GM12878 (cell line): ENCODE data around the gene CNTN4. TPM values are rescaled to one million over a fixed set of nuclear protein-coding genes. Genes with fewer than 3 reads are reported as not detected.

Experiments
- ATAC-seq: fragments of 200-7000 bp; cut with Tn5 transposase; 3 replicates; pipeline ENCODE4 v1.9.1; 2020; ENCODE audit warnings: mild to moderate bottlenecking, moderate library complexity
- BruUV-seq: library from RNA; stranded (reverse); fragments of 400-500 nt; replicated peaks from 2 replicates; lab custom pipeline; 2021; lab: Mats Ljungman, UMichigan
- CTCF ChIA-PET: fragments of 300-600 bp; sonication (Branson Sonifier 250); formaldehyde crosslinking; extraction: SDS; loops from one replicate; lab custom pipeline; 2021; ENCODE audit warnings: inconsistent platforms; lab: Yijun Ruan, JAX
- POLR2A ChIA-PET: fragments of 350-600 bp; formaldehyde crosslinking; extraction: SDS; loops from one replicate; lab custom pipeline; 2021; ENCODE audit warnings: inconsistent platforms; lab: Charles Lee
- RAD21 ChIA-PET: fragments of 300-600 bp; sonication (Branson Sonifier 250); formaldehyde crosslinking; loops from one replicate; lab custom pipeline; 2023; ENCODE audit warnings: antibody characterized with exemption; ENCODE audit not compliant: unreplicated experiment; lab: Charles Lee
- SMC1A ChIA-PET: fragments of 300-600 bp; sonication (Branson Sonifier 250); formaldehyde crosslinking; loops from one replicate; lab custom pipeline; 2023; ENCODE audit not compliant: unreplicated experiment, uncharacterized antibody; lab: Charles Lee
- DNase-seq: peaks from one replicate; pipeline ENCODE4 v3.0.0-alpha.2; 2011; ENCODE audit warnings: low read depth, low spot score
- FAIRE-seq: peaks from 3 replicates; lab custom pipeline; 2011; peaks lifted over from hg19 to GRCh38; lab: Jason Lieb, UNC
- H2AFZ ChIP-seq: 2 replicates; pipeline ENCODE4 v1.6.0; 2011; ENCODE audit warnings: low read depth, low read length, control low read depth; ENCODE audit not compliant: control insufficient read depth
- H3K27ac ChIP-seq: 2 replicates; pipeline ENCODE4 v1.5.1; 2011; ENCODE audit warnings: control low read depth; ENCODE audit not compliant: control insufficient read depth, insufficient read depth
- H3K27me3 ChIP-seq, 2 experiments: replicated peaks in 1 of 2; 2 replicates each; pipeline versions ENCODE4 v1.6.0 to v1.6.1; 2011; ENCODE audit warnings: low read length in 1 of 2; ENCODE audit not compliant: control insufficient read depth in 2 of 2, insufficient read depth in 2 of 2
- H3K36me3 ChIP-seq, 2 experiments: 2 replicates each; pipeline ENCODE4 v1.5.1; 2011; ENCODE audit warnings: low read length in 1 of 2; ENCODE audit not compliant: control insufficient read depth in 2 of 2, insufficient read depth in 2 of 2
- H3K4me1 ChIP-seq: 2 replicates; pipeline ENCODE4 v1.6.1; 2011; ENCODE audit warnings: mild to moderate bottlenecking, low read length, moderate library complexity, mixed read lengths; ENCODE audit not compliant: control insufficient read depth, insufficient read depth
- H3K4me2 ChIP-seq: 2 replicates; pipeline ENCODE4 v1.6.0; 2011; ENCODE audit warnings: control low read depth; ENCODE audit not compliant: control insufficient read depth, insufficient read depth
- H3K4me3 ChIP-seq: fragments of 200-600 bp; sonication (generic); 2 replicates; pipeline ENCODE4 v1.5.1; 2016
- H3K79me2 ChIP-seq: 2 replicates; pipeline ENCODE4 v1.6.0; 2011; ENCODE audit warnings: low read length; ENCODE audit not compliant: control insufficient read depth, insufficient read depth
- H3K9ac ChIP-seq: 2 replicates; pipeline ENCODE4 v1.8.0; 2011; ENCODE audit warnings: low read length, control low read depth, mixed read lengths; ENCODE audit not compliant: control insufficient read depth, insufficient read depth
- H3K9me3 ChIP-seq: replicated peaks from 3 replicates; pipeline ENCODE4 v1.5.1; 2011; ENCODE audit warnings: mild to moderate bottlenecking, low read length; ENCODE audit not compliant: control insufficient read depth, insufficient read depth
- H4K20me1 ChIP-seq: 2 replicates; pipeline ENCODE4 v1.6.0; 2011; ENCODE audit not compliant: control insufficient read depth, insufficient read depth
- EED ChIP-seq: sonication (generic); IDR thresholded peaks from 2 replicates; pipeline ENCODE4 v1.6.1; 2016; ENCODE audit warnings: antibody characterized with exemption, low read depth
- EZH2 ChIP-seq: IDR thresholded peaks from 2 replicates; pipeline ENCODE4 v1.6.1; 2012; ENCODE audit warnings: low read depth, mild to moderate bottlenecking, control low read depth, inconsistent platforms, low read length, borderline replicate concordance; ENCODE audit not compliant: control insufficient read depth
- HCFC1 ChIP-seq: fragments of 150-350 bp; IDR thresholded peaks from 2 replicates; pipeline ENCODE4 v1.6.1; 2014; ENCODE audit warnings: low read length
- HDGF ChIP-seq: fragments of 450-650 bp; IDR thresholded peaks from 2 replicates; pipeline ENCODE4 v1.6.1; 2016; ENCODE audit warnings: antibody characterized with exemption
- MTA2 ChIP-seq: fragments of 450-650 bp; IDR thresholded peaks from 2 replicates; pipeline ENCODE4 v1.6.1; 2016; ENCODE audit warnings: low read depth, mild to moderate bottlenecking, moderate library complexity
- NFYB ChIP-seq: IDR thresholded peaks from 2 replicates; pipeline ENCODE4 v1.6.1; 2011; ENCODE audit warnings: low read depth, mild to moderate bottlenecking, low read length, improper control_type of control experiment, moderate library complexity; ENCODE audit not compliant: insufficient read depth
- PML ChIP-seq: IDR thresholded peaks from 2 replicates; pipeline ENCODE4 v1.6.1; 2012; ENCODE audit warnings: low read length, inconsistent platforms
- TAF1 ChIP-seq: IDR thresholded peaks from 2 replicates; pipeline ENCODE4 v1.6.1; 2011; ENCODE audit warnings: mild to moderate bottlenecking, low read depth, low read length, borderline replicate concordance
- WGBS: methylation state at CpG from one replicate; pipeline ENCODE4 v1.1.6; 2016; ENCODE audit warnings: low lambda C conversion rate; ENCODE audit not compliant: insufficient replicate concordance, insufficient coverage; ENCODE audit errors: missing lambda C conversion rate; 5-methylcytosine and 5-hydroxymethylcytosine counted together
- in situ Hi-C: fragments of 300-500 bp; cut with MboI; formaldehyde crosslinking; loops from 9 replicates; pipeline ENCODE4 v1.14.3; 2018; ENCODE audit warnings: mixed read lengths
- intact Hi-C: fragments of 100-400 bp; cut with micrococcal nuclease; formaldehyde crosslinking; loops from one replicate; pipeline ENCODE4 v1.14.2; 2022; ENCODE audit not compliant: unreplicated experiment
- polyA plus RNA-seq, 11 experiments: library from polyadenylated mRNA; depleted of rRNA in 4 of 11; unstranded in 6 of 11; stranded (reverse) in 5 of 11; fragments of >200 nt; fragmentation: Nextera tagmentation in 4 of 11; fragmentation: Illumina TruSeq in 1 of 11; extraction: Ambion mirVana in 4 of 11; extraction: Trizol in 1 of 11; gene quantifications; 1 replicate in 1 of 11; 2 replicates in 10 of 11; pipeline versions ENCODE4 v1.2.1 to v1.2.3, GENCODE V29; 2011 to 2016; ENCODE audit warnings: inconsistent platforms in 2 of 11, missing spikeins in 2 of 11, low read depth in 1 of 11
- total RNA-seq, 4 experiments: library from RNA; depleted of rRNA in 3 of 4; stranded (reverse); fragments of >200 nt in 3 of 4; fragmentation: Illumina TruSeq in 1 of 4; extraction: Trizol in 1 of 4; gene quantifications; 2 replicates each; pipeline versions ENCODE4 v1.2.1 to v1.2.3, GENCODE V29; 2013 to 2021
- TF ChIP-seq, protein P1 (sequence below): fragments of 450-650 bp; IDR thresholded peaks from 2 replicates; pipeline ENCODE4 v1.6.1; 2018; ENCODE audit warnings: mild to moderate bottlenecking, low read depth, moderate library complexity; ENCODE audit not compliant: partially characterized antibody

CNTN4 gene
- total and polyA plus RNA-seq, 10 of the 15 experiments (the other 5 are each of a cell fraction or from before 2014, with no cell fraction given), result 0.05 to 0.43 (median 0.15) TPM; not detected in 1

DNA sequence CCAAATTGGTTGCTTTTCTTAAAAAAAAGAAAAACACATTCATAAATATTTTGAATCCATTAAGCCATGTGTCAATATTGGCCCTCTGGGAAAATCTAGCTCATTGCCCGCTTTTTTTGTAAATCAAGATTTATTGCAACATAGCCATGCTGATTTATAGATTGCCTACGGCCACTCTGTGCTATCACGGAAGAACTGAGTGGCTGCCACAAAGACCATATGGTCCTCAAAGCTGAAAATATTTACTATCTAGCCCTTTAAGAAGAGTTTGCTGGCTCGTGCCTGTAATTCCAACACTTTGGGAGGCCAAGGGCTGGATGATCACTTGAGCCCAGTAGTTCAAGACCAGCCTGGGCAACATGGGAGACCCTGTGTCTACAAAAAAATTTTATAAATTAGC is 965.6 kb downstream of the CNTN4 start:
- SMC1A ChIA-PET, result interaction anchor here (1.3 to 1.4 kb wide), 2 partner anchors 19 to 77 kb away, joined by 3 read pairs; no protein-coding TSS in a partner anchor
- WGBS, result 47% methylated on average over 4 of the region's 4 CpGs
- Histone ChIP-seq H3K79me2 (no peaks in the 10 kb centered on the region), H3K36me3 (no peaks in the 10 kb centered on the region), H3K27ac (no peak overlapping the region), H4K20me1 (no peaks in the 10 kb centered on the region), H3K9me3 (no peaks in the 10 kb centered on the region), H3K9ac (no peak overlapping the region), H2AFZ (no peak overlapping the region), H3K4me1 (no peaks in the 10 kb centered on the region), H3K4me2 (no peak overlapping the region), H3K27me3 (no peaks in the 10 kb centered on the region), H3K4me3 (no peak overlapping the region)
- BruUV-seq, result no TSS peak
- no peak for DNase-seq
- TF ChIP-seq HCFC1 (no peak), EZH2 (no peak), PML (no peak), MTA2 (no peak), EED (no peak), HDGF (no peak), NFYB (no peak), TAF1 (no peak)
- TF ChIP-seq, protein P1, sequence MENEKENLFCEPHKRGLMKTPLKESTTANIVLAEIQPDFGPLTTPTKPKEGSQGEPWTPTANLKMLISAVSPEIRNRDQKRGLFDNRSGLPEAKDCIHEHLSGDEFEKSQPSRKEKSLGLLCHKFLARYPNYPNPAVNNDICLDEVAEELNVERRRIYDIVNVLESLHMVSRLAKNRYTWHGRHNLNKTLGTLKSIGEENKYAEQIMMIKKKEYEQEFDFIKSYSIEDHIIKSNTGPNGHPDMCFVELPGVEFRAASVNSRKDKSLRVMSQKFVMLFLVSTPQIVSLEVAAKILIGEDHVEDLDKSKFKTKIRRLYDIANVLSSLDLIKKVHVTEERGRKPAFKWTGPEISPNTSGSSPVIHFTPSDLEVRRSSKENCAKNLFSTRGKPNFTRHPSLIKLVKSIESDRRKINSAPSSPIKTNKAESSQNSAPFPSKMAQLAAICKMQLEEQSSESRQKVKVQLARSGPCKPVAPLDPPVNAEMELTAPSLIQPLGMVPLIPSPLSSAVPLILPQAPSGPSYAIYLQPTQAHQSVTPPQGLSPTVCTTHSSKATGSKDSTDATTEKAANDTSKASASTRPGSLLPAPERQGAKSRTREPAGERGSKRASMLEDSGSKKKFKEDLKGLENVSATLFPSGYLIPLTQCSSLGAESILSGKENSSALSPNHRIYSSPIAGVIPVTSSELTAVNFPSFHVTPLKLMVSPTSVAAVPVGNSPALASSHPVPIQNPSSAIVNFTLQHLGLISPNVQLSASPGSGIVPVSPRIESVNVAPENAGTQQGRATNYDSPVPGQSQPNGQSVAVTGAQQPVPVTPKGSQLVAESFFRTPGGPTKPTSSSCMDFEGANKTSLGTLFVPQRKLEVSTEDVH, result no peak
- in situ Hi-C loops, result no loop called here
- FAIRE-seq, result no peak
- intact Hi-C loops, result no loop called here
- no peak for ATAC-seq
- RAD21 ChIA-PET, result no interaction called here
- CTCF ChIA-PET, result no interaction called here
- POLR2A ChIA-PET, result no interaction called here
